Dendritic cell treated with granulocyte-macrophage colony-stimulating factor and Interleukin-4, amounts not matched to agents 40 ng/mL and 50 ng/mL, for 4 days (primary cell): ENCODE data around the gene BEND7.
"Not testable (repeated sequence)": the region's sequence is repeated elsewhere in the genome, so short reads cannot be mapped to it uniquely, and the experiment has no call there.

Source experiments
- H3K27ac Mint-ChIP-seq: one replicate; pipeline ENCODE4 v1.8.0; 2022; ENCODE audit warnings: mild to moderate bottlenecking, mixed read lengths
- H3K27me3 Mint-ChIP-seq: one replicate; pipeline ENCODE4 v1.8.0; 2022; ENCODE audit warnings: mild to moderate bottlenecking, mixed read lengths
- H3K36me3 Mint-ChIP-seq: one replicate; pipeline ENCODE4 v1.8.0; 2022; ENCODE audit warnings: low read depth, mixed read lengths
- H3K4me1 Mint-ChIP-seq: one replicate; pipeline ENCODE4 v1.8.0; 2022; ENCODE audit warnings: low read depth, mixed read lengths
- H3K4me3 Mint-ChIP-seq: one replicate; pipeline ENCODE4 v1.8.0; 2022; ENCODE audit warnings: mild to moderate bottlenecking, moderate library complexity, mixed read lengths
- H3K9me3 Mint-ChIP-seq: one replicate; pipeline ENCODE4 v1.8.0; 2022; ENCODE audit warnings: mixed read lengths
- intact Hi-C: fragments of 100-400 bp; cut with micrococcal nuclease; formaldehyde crosslinking; loops from one replicate; pipeline ENCODE4 v1.15.0; 2022

BEND7 gene, protein sequence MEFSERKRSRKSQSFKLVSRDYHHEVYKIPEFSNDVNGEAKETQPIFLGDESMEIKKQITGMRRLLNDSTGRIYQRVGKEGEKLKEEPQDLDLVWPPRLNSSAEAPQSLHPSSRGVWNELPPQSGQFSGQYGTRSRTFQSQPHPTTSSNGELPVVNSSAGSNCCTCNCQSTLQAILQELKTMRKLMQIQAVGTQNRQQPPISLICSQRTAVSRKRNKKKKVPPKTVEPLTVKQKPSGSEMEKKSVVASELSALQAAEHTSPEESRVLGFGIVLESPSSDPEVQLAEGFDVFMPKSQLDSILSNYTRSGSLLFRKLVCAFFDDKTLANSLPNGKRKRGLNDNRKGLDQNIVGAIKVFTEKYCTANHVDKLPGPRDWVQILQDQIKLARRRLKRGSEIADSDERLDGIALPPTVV

DNA sequence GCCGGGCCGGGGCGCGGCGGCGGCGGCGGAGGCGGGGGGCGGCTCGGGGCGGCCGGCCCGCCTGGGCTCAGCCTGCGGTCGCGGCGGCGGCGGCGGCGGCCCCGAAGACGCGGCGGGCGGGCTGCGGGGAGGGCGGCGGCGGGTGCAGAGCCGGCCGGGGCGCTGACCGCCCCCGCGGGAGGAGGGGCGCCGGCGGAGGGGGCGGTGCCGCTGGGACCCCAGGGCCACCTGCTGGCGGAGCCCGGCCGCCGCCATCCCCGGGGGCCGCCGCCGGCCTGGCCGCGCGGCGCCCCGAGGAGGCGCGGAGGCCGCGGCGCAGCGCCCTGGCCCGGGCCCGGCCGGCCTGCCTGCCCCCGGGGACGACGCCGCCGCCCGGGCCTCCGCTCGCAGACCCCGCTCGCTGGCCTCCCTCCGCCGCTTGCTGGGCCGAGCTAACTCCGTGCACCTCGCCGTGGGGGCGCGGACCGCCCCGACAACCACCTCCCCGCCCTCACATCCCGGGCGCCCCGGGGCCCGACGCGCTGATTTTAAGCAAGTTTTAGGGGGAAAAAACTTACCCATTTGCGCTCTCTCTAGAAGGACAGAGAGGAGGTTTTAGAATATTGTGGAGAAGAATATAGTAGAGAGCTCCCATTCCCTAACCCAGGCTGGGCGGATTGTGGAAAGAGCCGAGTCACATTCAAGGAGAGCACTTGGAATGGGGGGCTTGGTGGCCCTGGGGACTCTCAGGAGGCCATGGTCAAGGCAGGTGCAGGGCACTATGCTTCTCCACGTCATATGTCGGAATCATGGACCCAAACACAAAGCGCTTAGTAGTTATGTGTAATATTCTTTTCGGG lies at the start of gene BEND7:
Gene BEND7, minus strand, starts transcription at position 140 of the 839 bp plus-strand sequence. CDS start 481 bp downstream, outside the sequence.
- intact Hi-C loops = no loop called here
- no peak within 1 kb of the TSS for H3K27ac Mint-ChIP-seq
- H3K36me3 Mint-ChIP-seq = no peaks in the 10 kb centered on the region
- H3K4me1 Mint-ChIP-seq = peaks cover 5% of the 10 kb centered on the region
- no peaks in the 10 kb centered on the region for H3K9me3 Mint-ChIP-seq
- H3K4me3 Mint-ChIP-seq = peak within 1 kb of the TSS; percentile 58
- H3K27me3 Mint-ChIP-seq = peaks cover 59% of the 10 kb centered on the region

DNA sequence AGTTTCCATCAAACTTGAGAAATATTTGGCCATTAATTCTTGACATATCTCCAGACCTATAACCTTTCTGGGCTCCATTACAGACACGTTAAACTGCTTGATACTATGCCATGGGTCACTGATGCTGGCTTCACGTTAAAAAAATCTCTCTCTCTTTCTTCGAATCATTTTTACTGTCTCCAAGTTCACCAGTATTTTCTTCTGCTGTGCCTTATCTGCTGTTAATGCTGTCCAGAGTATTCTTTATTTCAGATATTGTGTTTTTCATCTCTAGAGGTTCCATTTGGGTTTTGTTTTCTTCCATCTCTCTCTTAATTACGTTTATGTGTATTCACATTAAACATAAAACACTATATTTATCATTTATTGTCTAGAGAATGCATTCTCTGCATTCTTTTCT lies 45.1 kb upstream of the BEND7 start:
- Mint-ChIP-seq H3K9me3 (peaks cover 9% of the 10 kb centered on the region), H3K36me3 (no peaks in the 10 kb centered on the region), H3K4me1 (peaks cover 4% of the 10 kb centered on the region), H3K27me3 (peaks cover 8% of the 10 kb centered on the region), H3K4me3 (no peak overlapping the region), H3K27ac (no peak overlapping the region)
- intact Hi-C loops = no loop called here

DNA sequence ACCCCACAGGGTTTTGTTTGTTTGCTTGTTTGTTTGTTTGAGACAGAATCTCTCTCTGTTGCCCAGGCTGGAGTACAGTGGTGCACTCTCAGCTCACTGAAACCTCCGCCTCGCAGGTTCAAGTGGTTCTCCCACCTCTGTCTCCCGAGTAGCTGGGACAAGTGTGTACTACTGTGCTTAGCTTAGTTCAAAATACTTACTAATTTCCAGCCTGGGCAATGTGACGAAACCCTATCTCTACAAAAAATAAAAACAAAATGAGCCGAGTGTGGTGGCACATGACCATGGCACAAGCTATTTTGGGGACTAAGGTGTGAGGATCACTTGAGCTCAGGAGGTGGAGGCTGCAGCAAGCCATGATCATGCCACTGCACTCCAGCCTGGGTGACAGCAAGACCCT lies 42.7 kb upstream of the BEND7 start:
- Mint-ChIP-seq H3K9me3 (peaks cover 9% of the 10 kb centered on the region), H3K4me1 (peaks cover 10% of the 10 kb centered on the region), H3K4me3 (no peak overlapping the region), H3K27ac (no peak overlapping the region), H3K27me3 (peaks cover 6% of the 10 kb centered on the region), H3K36me3 (no peaks in the 10 kb centered on the region)
- intact Hi-C loops = no loop called here

GRCh38 chr10:13567030-13567429 lies 38.2 kb upstream of the BEND7 start:
- H3K27ac Mint-ChIP-seq = no peak overlapping the region
- no peaks in the 10 kb centered on the region for H3K36me3 Mint-ChIP-seq
- H3K4me1 Mint-ChIP-seq = peaks cover 20% of the 10 kb centered on the region
- no peak overlapping the region for H3K4me3 Mint-ChIP-seq
- H3K9me3 Mint-ChIP-seq = no peaks in the 10 kb centered on the region
- intact Hi-C loops = no loop called here
- H3K27me3 Mint-ChIP-seq = peaks cover 3% of the 10 kb centered on the region

GRCh38 chr10:13564576-13564975 lies 35.8 kb upstream of the BEND7 start:
- no peaks in the 10 kb centered on the region for H3K36me3 Mint-ChIP-seq

GRCh38 chr10:13563481-13564445 lies 34.9 kb upstream of the BEND7 start:
- intact Hi-C loops = no loop called here
- Mint-ChIP-seq H3K36me3 (no peaks in the 10 kb centered on the region), H3K9me3 (no peaks in the 10 kb centered on the region), H3K27ac (no peak overlapping the region), H3K4me1 (peaks cover 20% of the 10 kb centered on the region), H3K27me3 (no peaks in the 10 kb centered on the region), H3K4me3 (no peak overlapping the region)

More at GRCh38 chr10:13564576-13564975, 35.8 kb upstream of the BEND7 start:
- intact Hi-C loops = no loop called here
- Mint-ChIP-seq H3K4me3 (no peak overlapping the region), H3K27ac (no peak overlapping the region), H3K9me3 (no peaks in the 10 kb centered on the region), H3K4me1 (peaks cover 20% of the 10 kb centered on the region), H3K27me3 (no peaks in the 10 kb centered on the region)

DNA sequence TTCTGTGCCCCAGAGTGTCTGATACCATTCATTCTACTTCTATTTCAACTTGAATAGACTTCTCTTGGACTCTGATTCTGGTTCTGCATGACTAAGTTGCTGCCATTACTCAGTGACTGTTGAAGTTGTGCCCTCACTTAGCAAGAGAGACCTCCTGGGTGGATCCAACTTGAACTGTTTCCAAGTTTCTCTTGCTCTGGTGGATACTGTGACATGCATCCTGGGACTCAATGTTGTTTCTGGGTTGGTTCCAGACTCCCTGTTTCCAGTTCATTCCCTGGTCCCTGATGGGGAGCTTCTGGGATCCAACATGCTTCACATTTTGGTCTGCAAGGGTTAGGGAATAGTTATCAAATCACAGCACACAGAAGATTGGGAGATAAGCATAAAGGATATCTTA lies 31.8 kb upstream of the BEND7 start:
- no peak overlapping the region for H3K27ac Mint-ChIP-seq
- no peaks in the 10 kb centered on the region for H3K36me3 Mint-ChIP-seq
- H3K27me3 Mint-ChIP-seq = no peaks in the 10 kb centered on the region
- no peak overlapping the region for H3K4me3 Mint-ChIP-seq
- no peaks in the 10 kb centered on the region for H3K9me3 Mint-ChIP-seq
- H3K4me1 Mint-ChIP-seq = peaks cover 16% of the 10 kb centered on the region
- intact Hi-C loops = no loop called here

GRCh38 chr10:13559124-13559700 lies 30.4 kb upstream of the BEND7 start:
- Mint-ChIP-seq H3K4me1 (peaks cover 10% of the 10 kb centered on the region), H3K4me3 (no peak overlapping the region), H3K36me3 (no peaks in the 10 kb centered on the region), H3K27ac (no peak overlapping the region), H3K9me3 (no peaks in the 10 kb centered on the region), H3K27me3 (no peaks in the 10 kb centered on the region)
- intact Hi-C loops = no loop called here

- H3K4me1 Mint-ChIP-seq = peaks cover 10% of the 10 kb centered on the region
- no peak overlapping the region for H3K4me3 Mint-ChIP-seq
- no peak overlapping the region for H3K27ac Mint-ChIP-seq
- intact Hi-C loops = no loop called here
- H3K27me3 Mint-ChIP-seq = no peaks in the 10 kb centered on the region
- H3K36me3 Mint-ChIP-seq = no peaks in the 10 kb centered on the region
- peaks cover 4% of the 10 kb centered on the region for H3K9me3 Mint-ChIP-seq
Measured at GRCh38 chr10:13555884-13556510, 27.2 kb upstream of the BEND7 start.

GRCh38 chr10:13550802-13551201 lies 22.0 kb upstream of the BEND7 start:
- H3K4me3 Mint-ChIP-seq = no peak overlapping the region
- intact Hi-C loops = no loop called here
- H3K9me3 Mint-ChIP-seq = peaks cover 18% of the 10 kb centered on the region
- H3K36me3 Mint-ChIP-seq = no peaks in the 10 kb centered on the region
- no peaks in the 10 kb centered on the region for H3K4me1 Mint-ChIP-seq
- no peak overlapping the region for H3K27ac Mint-ChIP-seq
- H3K27me3 Mint-ChIP-seq = peaks cover 6% of the 10 kb centered on the region

GRCh38 chr10:13542533-13542932 lies 13.7 kb upstream of the BEND7 start:
- no peaks in the 10 kb centered on the region for H3K9me3 Mint-ChIP-seq
- intact Hi-C loops = no loop called here
- no peaks in the 10 kb centered on the region for H3K4me1 Mint-ChIP-seq
- H3K36me3 Mint-ChIP-seq = no peaks in the 10 kb centered on the region
- H3K4me3 Mint-ChIP-seq = no peak overlapping the region
- peaks cover 28% of the 10 kb centered on the region for H3K27me3 Mint-ChIP-seq
- no peak overlapping the region for H3K27ac Mint-ChIP-seq

DNA sequence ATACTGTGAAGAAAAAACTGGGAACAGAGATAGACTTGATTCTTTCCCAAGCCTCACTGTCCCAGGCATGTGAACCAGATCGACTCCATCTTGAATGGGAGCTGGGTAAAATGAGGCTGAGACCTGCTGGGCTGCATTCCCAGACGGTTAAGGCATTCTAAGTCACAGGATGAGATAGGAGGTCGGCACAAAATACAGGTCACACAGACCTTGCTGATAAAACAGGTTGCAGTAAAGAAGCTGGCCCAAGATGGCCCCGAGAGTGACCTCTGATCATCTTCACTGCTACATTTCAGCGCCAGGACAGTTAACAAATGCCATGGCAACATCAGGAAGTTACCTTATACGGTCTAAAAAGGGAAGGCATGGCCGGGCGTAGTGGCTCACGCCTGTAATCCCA lies 9.2 kb upstream of the BEND7 start:
- H3K4me3 Mint-ChIP-seq, H3K36me3 Mint-ChIP-seq, H3K9me3 Mint-ChIP-seq, intact Hi-C loops, H3K27ac Mint-ChIP-seq, H3K4me1 Mint-ChIP-seq: not testable (repeated sequence)
- H3K27me3 Mint-ChIP-seq = peaks cover 25% of the 10 kb centered on the region
